A549 (cell line): ENCODE data around the gene SUMO3. TPM values are rescaled to one million over a fixed set of nuclear protein-coding genes. Genes with fewer than 3 reads are reported as not detected.

Experiments used
- ATAC-seq, 2 experiments: fragments of 200-7000 bp in 1 of 2; fragments of >200 bp in 1 of 2; cut with Nextera tagmentation in 1 of 2; cut with Tn5 transposase in 1 of 2; 3 replicates each; pipeline versions ENCODE4 v1.8.0 to v1.9.1; 2018 to 2020; ENCODE audit warnings: mild to moderate bottlenecking in 1 of 2, moderate library complexity in 1 of 2
- CTCF ChIA-PET: fragments of 300-600 bp; sonication (Branson Sonifier 250); formaldehyde crosslinking; extraction: SDS; loops from one replicate; lab custom pipeline; 2021; ENCODE audit warnings: antibody characterized with exemption, inconsistent platforms; lab: Yijun Ruan, JAX
- POLR2A ChIA-PET: fragments of 350-600 bp; formaldehyde crosslinking; extraction: SDS; loops from one replicate; lab custom pipeline; 2021; ENCODE audit warnings: antibody characterized with exemption, inconsistent platforms; lab: Yijun Ruan, JAX
- DNase-seq, 2 experiments: peaks; one replicate each; pipeline versions ENCODE4 v3.0.0 to v3.0.0-alpha.2; 2011 to 2016; ENCODE audit warnings: low read depth in 1 of 2, low spot score in 1 of 2
- FAIRE-seq: peaks from 2 replicates; lab custom pipeline; 2011; peaks lifted over from hg19 to GRCh38; lab: Jason Lieb, UNC
- H3K27ac ChIP-seq, 2 experiments: fragments of >200 bp; sonication (Bioruptor Twin); formaldehyde crosslinking; 3 replicates each; pipeline ENCODE4 v1.5.1; 2016 to 2017
- H3K4me1 ChIP-seq: fragments of >200 bp; sonication (Bioruptor Twin); formaldehyde crosslinking; 3 replicates; pipeline ENCODE4 v1.6.1; 2016
- H3K4me2 ChIP-seq: fragments of >200 bp; sonication (Bioruptor Twin); formaldehyde crosslinking; 3 replicates; pipeline ENCODE4 v1.6.1; 2016
- H3K4me3 ChIP-seq: fragments of >200 bp; sonication (Bioruptor Twin); formaldehyde crosslinking; 3 replicates; pipeline ENCODE4 v1.5.1; 2016
- H3K9me3 ChIP-seq: fragments of >200 bp; sonication (Bioruptor Twin); formaldehyde crosslinking; 3 replicates; pipeline ENCODE4 v1.6.1; 2016
- BHLHE40 ChIP-seq: IDR thresholded peaks from 2 replicates; pipeline ENCODE4 v1.6.1; 2012; ENCODE audit warnings: low read depth, low read length, inconsistent platforms
- CBX2 ChIP-seq: fragments of 200-600 bp; sonication (generic); IDR thresholded peaks from 2 replicates; pipeline ENCODE4 v1.6.1; 2016; ENCODE audit warnings: low read depth, mild to moderate bottlenecking, borderline replicate concordance
- CHD4 ChIP-seq: fragments of 200-600 bp; sonication (generic); IDR thresholded peaks from 2 replicates; pipeline ENCODE4 v1.6.1; 2016; ENCODE audit warnings: antibody characterized with exemption, mild to moderate bottlenecking, borderline replicate concordance
- EHF ChIP-seq: fragments of 250-450 bp; sonication (Bioruptor Pico); IDR thresholded peaks from 2 replicates; pipeline ENCODE4 v1.5.0; 2020; ENCODE audit warnings: mild to moderate bottlenecking
- ESRRA ChIP-seq: fragments of 150-350 bp; IDR thresholded peaks from 2 replicates; pipeline ENCODE4 v1.6.1; 2014; ENCODE audit warnings: mild to moderate bottlenecking, low read length, borderline replicate concordance
- FOSB ChIP-seq: fragments of 250-450 bp; sonication (Bioruptor Pico); IDR thresholded peaks from 2 replicates; pipeline ENCODE4 v1.5.0; 2020; ENCODE audit warnings: mild to moderate bottlenecking, moderate library complexity
- FOSL2 ChIP-seq, 2 experiments: fragments of 450-650 bp in 1 of 2; fragments of >200 bp in 1 of 2; sonication (Bioruptor Twin) in 1 of 2; formaldehyde crosslinking; IDR thresholded peaks; 2 replicates each; pipeline versions ENCODE4 v1.5.0 to v1.6.1; 2016 to 2020; ENCODE audit warnings: mild to moderate bottlenecking in 1 of 2, moderate library complexity in 1 of 2
- FOXS1 ChIP-seq: fragments of 250-450 bp; sonication (Bioruptor Pico); IDR thresholded peaks from 2 replicates; pipeline ENCODE4 v1.5.0; 2020; ENCODE audit warnings: mild to moderate bottlenecking, moderate library complexity
- GATA3 ChIP-seq: IDR thresholded peaks from 2 replicates; pipeline ENCODE4 v1.6.1; 2012; ENCODE audit warnings: borderline replicate concordance
- HOXA7 ChIP-seq: fragments of 250-450 bp; sonication (Bioruptor Pico); IDR thresholded peaks from 2 replicates; pipeline ENCODE4 v1.5.0; 2020; ENCODE audit warnings: mild to moderate bottlenecking, moderate library complexity
- JUN ChIP-seq, 2 experiments: fragments of >200 bp; sonication (Bioruptor Twin); formaldehyde crosslinking; IDR thresholded peaks; 2 replicates in 1 of 2; 3 replicates in 1 of 2; pipeline ENCODE4 v1.6.1; 2016 to 2017
- KDM1A ChIP-seq: fragments of 200-600 bp; sonication (generic); IDR thresholded peaks from 2 replicates; pipeline ENCODE4 v1.6.1; 2016; ENCODE audit warnings: low read depth, mild to moderate bottlenecking
- NFE2L2 ChIP-seq: fragments of 150-350 bp; conservative IDR thresholded peaks from 2 replicates; pipeline ENCODE4 v1.6.1; 2014; ENCODE audit warnings: low read length
- RARB ChIP-seq: fragments of 250-450 bp; sonication (Bioruptor Pico); IDR thresholded peaks from 2 replicates; pipeline ENCODE4 v1.8.0; 2021; ENCODE audit warnings: mild to moderate bottlenecking, moderate library complexity
- SMC3 ChIP-seq: fragments of >200 bp; sonication (Bioruptor Twin); formaldehyde crosslinking; IDR thresholded peaks from 3 replicates; pipeline ENCODE4 v1.6.1; 2018; ENCODE audit warnings: inconsistent platforms
- TFCP2L1 ChIP-seq: fragments of 250-450 bp; sonication (Bioruptor Pico); IDR thresholded peaks from 2 replicates; pipeline ENCODE4 v1.5.0; 2021; ENCODE audit warnings: mild to moderate bottlenecking
- ZFP36 ChIP-seq: fragments of 450-650 bp; IDR thresholded peaks from 2 replicates; pipeline ENCODE4 v1.6.1; 2014; ENCODE audit warnings: borderline replicate concordance; ENCODE audit not compliant: partially characterized antibody
- ZNF302 ChIP-seq: fragments of 250-450 bp; sonication (Bioruptor Pico); IDR thresholded peaks from 2 replicates; pipeline ENCODE4 v1.9.0; 2021; ENCODE audit warnings: inconsistent platforms, mild to moderate bottlenecking, moderate library complexity
- ZSCAN20 ChIP-seq: fragments of 250-450 bp; sonication (Bioruptor Pico); IDR thresholded peaks from 2 replicates; pipeline ENCODE4 v1.8.0; 2022; ENCODE audit warnings: mild to moderate bottlenecking, moderate library complexity
- WGBS: methylation state at CpG from one replicate; pipeline ENCODE4 v1.1.6; 2017; ENCODE audit errors: missing lambda C conversion rate; 5-methylcytosine and 5-hydroxymethylcytosine counted together
- polyA plus RNA-seq, 4 experiments: library from polyadenylated mRNA; depleted of rRNA in 3 of 4; stranded (reverse); fragments of >200 nt; fragmentation: RNase III in 1 of 4; extraction: RNeasy Plus Mini Kit Qiagen cat#74134 plus additional on column Dnase treatment in 1 of 4; gene quantifications; 2 replicates in 3 of 4; 3 replicates in 1 of 4; pipeline ENCODE4 v1.2.3, GENCODE V29; 2011 to 2017
- TF ChIP-seq, protein P1 (sequence below): fragments of 250-450 bp; sonication (Bioruptor Pico); IDR thresholded peaks from 2 replicates; pipeline ENCODE4 v1.5.0; 2020; ENCODE audit warnings: low read depth, mild to moderate bottlenecking, moderate library complexity
- TF ChIP-seq, protein P2 (sequence below): fragments of 150-350 bp; IDR thresholded peaks from 2 replicates; pipeline ENCODE4 v1.6.1; 2014; ENCODE audit warnings: low read depth, mild to moderate bottlenecking, low read length
- TF ChIP-seq, protein P3 (sequence below): fragments of 200-600 bp; sonication (generic); IDR thresholded peaks from 2 replicates; pipeline ENCODE4 v1.6.1; 2016; ENCODE audit warnings: antibody characterized with exemption, mild to moderate bottlenecking, moderate library complexity
- TF ChIP-seq, protein P4 (sequence below): IDR thresholded peaks from 2 replicates; pipeline ENCODE4 v1.6.1; 2012
- TF ChIP-seq, protein P5 (sequence below): fragments of 450-650 bp; IDR thresholded peaks from 2 replicates; pipeline ENCODE4 v1.6.1; 2014; ENCODE audit warnings: antibody characterized with exemption

SUMO3 gene
- polyA plus RNA-seq, 2 of the 4 experiments (the other 2 are of a cell fraction) = 78.4 to 110 TPM

DNA sequence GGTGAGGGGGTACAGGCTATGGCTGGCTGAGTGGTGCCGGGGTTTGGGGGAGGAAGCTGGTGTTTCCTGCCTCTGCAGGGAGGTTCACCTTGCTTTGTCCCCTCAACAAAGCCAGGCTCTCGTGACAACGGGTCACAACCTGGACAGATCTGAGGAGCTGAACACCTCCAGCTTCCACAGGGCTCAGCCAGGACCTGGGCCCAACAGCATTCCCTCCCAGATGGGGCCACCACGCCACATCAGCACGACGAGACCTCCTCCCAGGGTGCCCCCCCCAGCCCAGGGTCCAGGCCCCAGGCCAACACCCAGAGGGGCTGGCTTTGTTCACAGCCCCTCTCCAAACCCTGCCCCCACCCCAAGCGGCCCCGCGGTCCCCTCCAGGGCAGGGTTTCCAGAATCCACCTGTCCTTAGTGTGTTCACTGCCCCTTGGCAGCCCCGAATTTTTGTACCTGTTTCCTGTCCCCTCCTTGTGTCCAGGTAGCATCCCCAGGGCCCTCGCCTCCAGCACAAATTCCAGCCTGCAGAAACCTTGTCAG, 51.0 kb downstream of the SUMO3 start:
- TF ChIP-seq FOXS1 (CRISPR knock-in tag) = no peak
- TF ChIP-seq ESRRA = no peak
- no peak for TF ChIP-seq TFCP2L1 (CRISPR knock-in tag)
- TF ChIP-seq HOXA7 = no peak
- TF ChIP-seq JUN (IDR thresholded peaks at IDR 0.05) = no peak
- TF ChIP-seq, protein P1, sequence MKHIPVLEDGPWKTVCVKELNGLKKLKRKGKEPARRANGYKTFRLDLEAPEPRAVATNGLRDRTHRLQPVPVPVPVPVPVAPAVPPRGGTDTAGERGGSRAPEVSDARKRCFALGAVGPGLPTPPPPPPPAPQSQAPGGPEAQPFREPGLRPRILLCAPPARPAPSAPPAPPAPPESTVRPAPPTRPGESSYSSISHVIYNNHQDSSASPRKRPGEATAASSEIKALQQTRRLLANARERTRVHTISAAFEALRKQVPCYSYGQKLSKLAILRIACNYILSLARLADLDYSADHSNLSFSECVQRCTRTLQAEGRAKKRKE (CRISPR knock-in tag) = no peak
- no peak for TF ChIP-seq FOSL2 (IDR thresholded peaks at IDR 0.05)
- no peak for TF ChIP-seq FOSL2 (CRISPR knock-in tag; IDR thresholded peaks at IDR 0.05)
- no peak for TF ChIP-seq KDM1A
- TF ChIP-seq, protein P2, sequence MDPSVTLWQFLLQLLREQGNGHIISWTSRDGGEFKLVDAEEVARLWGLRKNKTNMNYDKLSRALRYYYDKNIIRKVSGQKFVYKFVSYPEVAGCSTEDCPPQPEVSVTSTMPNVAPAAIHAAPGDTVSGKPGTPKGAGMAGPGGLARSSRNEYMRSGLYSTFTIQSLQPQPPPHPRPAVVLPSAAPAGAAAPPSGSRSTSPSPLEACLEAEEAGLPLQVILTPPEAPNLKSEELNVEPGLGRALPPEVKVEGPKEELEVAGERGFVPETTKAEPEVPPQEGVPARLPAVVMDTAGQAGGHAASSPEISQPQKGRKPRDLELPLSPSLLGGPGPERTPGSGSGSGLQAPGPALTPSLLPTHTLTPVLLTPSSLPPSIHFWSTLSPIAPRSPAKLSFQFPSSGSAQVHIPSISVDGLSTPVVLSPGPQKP = no peak
- TF ChIP-seq BHLHE40 = no peak
- no peak for TF ChIP-seq EHF (CRISPR knock-in tag)
- TF ChIP-seq, protein P3, sequence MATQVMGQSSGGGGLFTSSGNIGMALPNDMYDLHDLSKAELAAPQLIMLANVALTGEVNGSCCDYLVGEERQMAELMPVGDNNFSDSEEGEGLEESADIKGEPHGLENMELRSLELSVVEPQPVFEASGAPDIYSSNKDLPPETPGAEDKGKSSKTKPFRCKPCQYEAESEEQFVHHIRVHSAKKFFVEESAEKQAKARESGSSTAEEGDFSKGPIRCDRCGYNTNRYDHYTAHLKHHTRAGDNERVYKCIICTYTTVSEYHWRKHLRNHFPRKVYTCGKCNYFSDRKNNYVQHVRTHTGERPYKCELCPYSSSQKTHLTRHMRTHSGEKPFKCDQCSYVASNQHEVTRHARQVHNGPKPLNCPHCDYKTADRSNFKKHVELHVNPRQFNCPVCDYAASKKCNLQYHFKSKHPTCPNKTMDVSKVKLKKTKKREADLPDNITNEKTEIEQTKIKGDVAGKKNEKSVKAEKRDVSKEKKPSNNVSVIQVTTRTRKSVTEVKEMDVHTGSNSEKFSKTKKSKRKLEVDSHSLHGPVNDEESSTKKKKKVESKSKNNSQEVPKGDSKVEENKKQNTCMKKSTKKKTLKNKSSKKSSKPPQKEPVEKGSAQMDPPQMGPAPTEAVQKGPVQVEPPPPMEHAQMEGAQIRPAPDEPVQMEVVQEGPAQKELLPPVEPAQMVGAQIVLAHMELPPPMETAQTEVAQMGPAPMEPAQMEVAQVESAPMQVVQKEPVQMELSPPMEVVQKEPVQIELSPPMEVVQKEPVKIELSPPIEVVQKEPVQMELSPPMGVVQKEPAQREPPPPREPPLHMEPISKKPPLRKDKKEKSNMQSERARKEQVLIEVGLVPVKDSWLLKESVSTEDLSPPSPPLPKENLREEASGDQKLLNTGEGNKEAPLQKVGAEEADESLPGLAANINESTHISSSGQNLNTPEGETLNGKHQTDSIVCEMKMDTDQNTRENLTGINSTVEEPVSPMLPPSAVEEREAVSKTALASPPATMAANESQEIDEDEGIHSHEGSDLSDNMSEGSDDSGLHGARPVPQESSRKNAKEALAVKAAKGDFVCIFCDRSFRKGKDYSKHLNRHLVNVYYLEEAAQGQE = no peak
- TF ChIP-seq ZNF302 (CRISPR knock-in tag) = no peak
- no peak for TF ChIP-seq NFE2L2
- no peak for TF ChIP-seq CHD4
- TF ChIP-seq, protein P4, sequence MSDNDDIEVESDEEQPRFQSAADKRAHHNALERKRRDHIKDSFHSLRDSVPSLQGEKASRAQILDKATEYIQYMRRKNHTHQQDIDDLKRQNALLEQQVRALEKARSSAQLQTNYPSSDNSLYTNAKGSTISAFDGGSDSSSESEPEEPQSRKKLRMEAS = no peak
- WGBS = 81% methylated on average over 3 of the region's 11 CpGs
- ChIA-PET POLR2A (no interaction called here), CTCF (interaction anchor here (1.6 kb wide), 2 partner anchors 26 to 27 kb away, joined by 3 read pairs; no protein-coding TSS in a partner anchor)
- H3K4me3 ChIP-seq = no peak overlapping the region
- H3K9me3 ChIP-seq = no peaks in the 10 kb centered on the region
- H3K4me2 ChIP-seq = no peak overlapping the region
- FAIRE-seq (no peak), ATAC-seq (no peak), DNase-seq (no peak)
- peaks cover 5% of the 10 kb centered on the region; the same call in 1 of the 3 replicates for H3K4me1 ChIP-seq
- H3K27ac ChIP-seq = peak overlapping the region in 1 of 2 experiments; percentile 55; a peak in 1 of 6 replicates

DNA sequence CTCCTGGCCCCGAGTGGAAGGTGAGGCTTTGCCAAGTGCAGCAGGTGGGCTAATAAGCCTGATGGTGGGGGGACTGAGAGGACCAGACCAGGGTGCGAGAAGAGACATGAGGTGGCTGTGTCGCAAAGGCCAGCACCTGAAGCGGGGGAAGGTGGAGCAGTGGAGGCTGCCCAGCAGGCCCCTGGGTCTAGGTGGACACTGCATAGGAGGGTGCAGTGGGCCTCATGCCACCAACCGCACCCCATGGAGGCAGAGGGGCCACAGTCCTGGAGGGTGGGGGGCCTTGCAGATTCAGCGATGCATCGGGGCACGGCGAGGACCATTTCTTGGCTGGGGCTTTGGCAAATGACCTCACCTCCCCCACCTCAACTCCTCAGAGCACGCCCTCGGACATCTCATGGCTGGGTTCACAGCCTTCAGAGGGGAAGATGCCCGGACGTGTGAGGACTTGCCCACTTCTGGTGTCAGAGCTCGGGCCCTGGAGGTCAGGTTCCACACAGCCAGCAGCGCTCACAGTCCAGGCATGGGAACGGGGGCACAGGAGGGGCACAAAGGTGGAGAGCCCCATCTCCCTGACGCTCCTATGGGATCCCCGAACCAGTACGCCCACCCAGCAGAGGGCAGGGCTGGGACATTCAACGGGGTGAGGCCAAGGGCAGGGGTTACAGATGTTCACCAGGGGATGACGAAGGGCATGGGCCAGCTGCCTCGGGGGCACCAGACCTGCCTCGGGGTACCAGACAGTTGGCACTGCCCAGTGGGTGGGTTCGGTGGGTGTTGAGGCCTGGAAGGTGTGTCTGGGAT, 51.6 kb downstream of the SUMO3 start:
- 89% methylated on average over 17 of the region's 24 CpGs for WGBS
- FAIRE-seq (no peak), DNase-seq (no peak), ATAC-seq (no peak)
- H3K4me2 ChIP-seq = no peak overlapping the region
- peak overlapping the region in 1 of 2 experiments; percentile 55; a peak in 2 of 6 replicates for H3K27ac ChIP-seq
- peaks cover 5% of the 10 kb centered on the region; the same call in 1 of the 3 replicates for H3K4me1 ChIP-seq
- ChIA-PET POLR2A (no interaction called here), CTCF (interaction anchor here (1.5 to 1.6 kb wide), 2 partner anchors 27 to 256 kb away, joined by 3 read pairs; no protein-coding TSS in a partner anchor)
- no peaks in the 10 kb centered on the region for H3K9me3 ChIP-seq
- no peak overlapping the region for H3K4me3 ChIP-seq
- TF ChIP-seq, protein P2 = no peak
- no peak for TF ChIP-seq SMC3
- TF ChIP-seq HOXA7 = no peak
- TF ChIP-seq, protein P5, sequence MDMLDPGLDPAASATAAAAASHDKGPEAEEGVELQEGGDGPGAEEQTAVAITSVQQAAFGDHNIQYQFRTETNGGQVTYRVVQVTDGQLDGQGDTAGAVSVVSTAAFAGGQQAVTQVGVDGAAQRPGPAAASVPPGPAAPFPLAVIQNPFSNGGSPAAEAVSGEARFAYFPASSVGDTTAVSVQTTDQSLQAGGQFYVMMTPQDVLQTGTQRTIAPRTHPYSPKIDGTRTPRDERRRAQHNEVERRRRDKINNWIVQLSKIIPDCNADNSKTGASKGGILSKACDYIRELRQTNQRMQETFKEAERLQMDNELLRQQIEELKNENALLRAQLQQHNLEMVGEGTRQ = no peak
- no peak for TF ChIP-seq BHLHE40
- no peak for TF ChIP-seq ZSCAN20 (CRISPR knock-in tag)
- TF ChIP-seq EHF (CRISPR knock-in tag) = no peak
- no peak for TF ChIP-seq CBX2
- no peak for TF ChIP-seq FOSB (CRISPR knock-in tag)
- no peak for TF ChIP-seq GATA3
- no peak for TF ChIP-seq ZFP36
- TF ChIP-seq RARB (CRISPR knock-in tag) = no peak
